Subcutaneous adipose tissue (tissue), 4 donors: ENCODE results near the gene TRIM24. TPM values are rescaled to one million over a fixed set of nuclear protein-coding genes. Genes with fewer than 3 reads are reported as not detected.

Source experiments
- CTCF ChIP-seq: fragments of 450-650 bp; IDR thresholded peaks from one replicate; pipeline ENCODE4 v1.5.1; 2016; ENCODE audit warnings: low read depth, mild to moderate bottlenecking, control low read depth, antibody characterized with exemption, moderate library complexity
- total RNA-seq, 4 donors: library from RNA; depleted of rRNA; stranded (reverse); fragments of >200 nt; gene quantifications; one replicate each; pipeline ENCODE4 v1.1.0, GENCODE V29; 2016

The TRIM24 gene
- total RNA-seq, 4 donors from 2014 or later, result 11.7 to 18.8 (median 15.7) TPM

DNA sequence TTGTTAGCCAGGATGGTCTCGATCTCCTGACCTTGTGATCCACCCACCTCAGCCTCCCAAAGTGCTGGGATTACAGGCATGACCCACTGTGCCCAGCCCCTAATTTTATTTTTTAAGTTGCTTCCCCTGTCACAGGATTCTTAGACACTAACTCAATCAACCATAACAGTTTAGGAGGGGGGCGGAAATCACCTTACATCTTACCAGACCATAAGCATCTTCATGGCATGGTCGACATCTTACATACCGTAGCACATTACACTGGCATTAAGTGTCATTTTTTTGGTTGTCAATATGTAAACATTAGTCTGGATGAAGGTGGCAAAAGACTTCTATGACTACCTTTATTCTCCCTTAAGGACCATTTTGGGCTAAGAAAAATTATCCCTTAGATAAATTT, 95.6 kb downstream of the TRIM24 start:
- TF ChIP-seq CTCF, result no peak

DNA sequence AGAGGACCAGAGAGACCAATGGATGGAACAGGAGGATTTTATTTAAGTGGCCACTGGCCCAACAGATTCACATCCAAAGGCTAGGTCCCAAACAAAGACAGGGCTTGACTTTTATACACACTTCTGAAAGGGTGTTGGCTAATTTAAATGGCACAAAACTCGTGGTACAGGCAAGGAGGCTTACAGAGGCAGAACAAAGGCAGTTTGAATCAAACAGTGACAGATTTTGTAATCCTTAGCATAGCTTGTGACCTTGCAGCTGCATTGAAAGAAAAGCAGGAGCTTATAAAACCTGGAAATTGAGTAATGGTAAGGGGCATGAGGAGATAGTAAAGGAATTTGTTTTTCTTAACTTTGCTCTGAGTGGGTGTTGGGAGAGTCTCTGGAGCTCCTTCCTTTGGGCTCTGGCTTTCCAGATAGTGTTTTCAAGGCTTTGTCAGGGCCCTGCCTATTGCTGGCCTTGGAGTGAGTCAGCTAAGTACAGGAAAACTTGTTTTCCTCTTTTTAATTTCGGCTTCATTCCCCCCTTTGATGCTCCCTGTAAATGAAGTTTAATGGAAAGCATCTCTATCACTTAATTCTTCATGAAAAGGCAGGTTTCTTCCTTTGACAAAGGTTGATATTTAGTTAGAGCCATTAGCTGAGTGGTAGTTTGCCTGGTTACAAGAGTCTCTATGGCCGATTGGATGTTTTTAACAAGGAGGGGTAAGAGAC, 96.9 kb downstream of the TRIM24 start:
- no peak for TF ChIP-seq CTCF

DNA sequence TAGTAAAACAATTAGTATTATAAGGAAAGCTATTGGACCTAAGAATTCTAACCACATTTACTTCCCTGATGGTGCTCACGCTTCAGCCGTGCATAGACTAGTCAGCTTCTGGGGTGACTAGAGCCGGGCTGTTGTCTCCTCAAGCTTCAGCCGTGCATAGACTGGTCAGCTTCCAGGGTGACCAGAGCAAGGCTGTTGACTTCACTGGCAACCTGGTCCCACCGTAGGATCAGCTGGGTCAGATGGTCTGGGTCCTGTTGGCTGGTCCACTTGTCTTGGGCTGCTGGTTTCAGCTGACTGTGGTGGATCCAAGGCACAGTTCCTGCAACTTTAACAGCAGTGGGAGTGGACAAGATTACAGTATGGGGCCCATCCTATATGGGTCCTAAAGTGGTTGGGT, 99.4 kb downstream of the TRIM24 start:
- TF ChIP-seq CTCF, result no peak

- no peak for TF ChIP-seq CTCF
Measured at GRCh38 chr7:138563808-138564207, 103.7 kb downstream of the TRIM24 start.

DNA sequence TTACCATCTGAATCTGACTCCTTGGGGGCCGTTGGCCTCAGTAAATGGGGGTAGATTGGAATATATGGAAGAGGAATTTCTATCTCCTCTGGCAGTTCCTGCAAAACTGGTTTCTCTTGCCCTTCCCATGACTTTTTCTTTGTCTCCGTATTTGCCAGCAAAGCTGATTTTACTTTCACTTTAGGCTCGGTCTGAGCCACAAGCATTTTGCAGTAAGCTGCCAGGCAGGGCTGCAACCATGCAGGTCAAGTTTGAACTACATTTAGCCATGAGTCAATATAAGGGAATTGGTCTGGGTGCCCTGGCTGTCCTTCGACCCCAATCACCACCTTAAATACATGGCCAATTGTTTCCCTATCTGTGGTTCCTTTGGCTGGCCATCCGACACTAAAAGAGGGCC, 104.3 kb downstream of the TRIM24 start:
- TF ChIP-seq CTCF, result no peak

- TF ChIP-seq CTCF, result no peak
Measured at GRCh38 chr7:138565071-138565450, 105.0 kb downstream of the TRIM24 start.

DNA sequence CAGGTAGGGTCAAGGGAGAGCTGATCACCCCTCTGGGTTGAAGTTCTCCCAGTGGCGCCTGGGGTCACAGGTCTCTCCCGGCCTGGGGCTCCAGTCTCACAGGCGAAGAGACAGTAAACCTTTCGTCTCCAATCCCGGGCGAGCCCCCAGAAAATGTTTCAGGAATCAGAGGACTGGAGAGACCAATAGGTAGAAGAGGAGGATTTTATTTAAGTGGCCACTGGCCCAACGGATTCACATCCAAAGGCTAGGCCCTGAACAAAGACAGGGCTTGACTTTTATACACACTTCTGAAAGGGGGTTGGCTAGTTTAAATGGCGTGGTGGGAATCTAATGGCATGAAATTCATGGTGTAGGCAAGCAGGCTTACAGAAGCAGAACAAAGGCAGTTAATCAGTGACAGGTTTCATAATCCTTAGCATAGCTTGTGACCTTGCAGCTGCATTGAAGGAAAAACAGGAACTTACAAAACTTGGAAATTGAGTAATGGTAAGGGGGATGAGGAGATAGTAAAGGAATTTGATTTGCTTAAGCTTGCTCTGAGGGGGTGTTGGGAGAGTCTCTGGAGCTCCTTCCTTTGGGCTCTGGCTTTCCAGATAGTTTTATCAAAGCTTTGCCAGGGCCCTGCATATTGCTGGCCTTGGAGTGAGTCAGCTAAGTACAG, 105.5 kb downstream of the TRIM24 start:
- no peak for TF ChIP-seq CTCF
